Retinal pigment epithelial cell (primary cell): ENCODE measurements around the gene OR52A5.

Source experiments
- DNase-seq: peaks from one replicate; pipeline ENCODE4 v3.0.0-alpha.2; 2010; ENCODE audit warnings: low read depth
- H3K4me3 ChIP-seq: 2 replicates; pipeline ENCODE4 v1.5.1; 2011; ENCODE audit warnings: mild to moderate bottlenecking, low read length, control low read depth, moderate library complexity
- CTCF ChIP-seq: conservative IDR thresholded peaks from 2 replicates; pipeline ENCODE4 v1.5.1; 2011; ENCODE audit warnings: low read depth, low read length, control low read depth, inconsistent platforms

The OR52A5 gene

GRCh38 chr11:5081405-5081804, 56.8 kb downstream of the OR52A5 start:
- no peak for DNase-seq
- H3K4me3 ChIP-seq = no peak overlapping the region
- TF ChIP-seq CTCF = no peak
